MM.1S (cell line): ENCODE results near the gene BRK1.

Experiments used
- DNase-seq: peaks from one replicate; pipeline ENCODE4 v3.0.0-alpha.2; 2015
- H2AFZ ChIP-seq: fragments of 300-600 bp; sonication (generic); 2 replicates; pipeline ENCODE4 v1.6.0; 2016; ENCODE audit warnings: antibody characterized with exemption, low read length
- H3F3A ChIP-seq: fragments of 300-600 bp; sonication (generic); 2 replicates; pipeline ENCODE4 v1.6.1; 2016; ENCODE audit warnings: mild to moderate bottlenecking, antibody characterized with exemption, low read length, moderate library complexity, mixed read lengths; ENCODE audit not compliant: insufficient read depth
- H3K27ac ChIP-seq: fragments of 300-600 bp; sonication (generic); 2 replicates; pipeline ENCODE4 v1.5.1; 2016; ENCODE audit warnings: mild to moderate bottlenecking, low read length
- H3K27me3 ChIP-seq: fragments of 300-600 bp; sonication (generic); replicated peaks from 2 replicates; pipeline ENCODE4 v1.6.0; 2016; ENCODE audit warnings: low read length; ENCODE audit not compliant: insufficient read depth
- H3K36me3 ChIP-seq: fragments of 300-600 bp; sonication (generic); replicated peaks from 2 replicates; pipeline ENCODE4 v1.6.1; 2016; ENCODE audit warnings: mild to moderate bottlenecking, low read length, mixed read lengths; ENCODE audit not compliant: insufficient read depth
- H3K4me1 ChIP-seq: fragments of 300-600 bp; sonication (generic); 2 replicates; pipeline ENCODE4 v1.6.1; 2016; ENCODE audit warnings: low read length, mixed read lengths
- H3K4me2 ChIP-seq: fragments of 300-600 bp; sonication (generic); 2 replicates; pipeline ENCODE4 v1.6.0; 2016; ENCODE audit warnings: low read depth, low read length
- H3K4me3 ChIP-seq: fragments of 300-600 bp; sonication (generic); 2 replicates; pipeline ENCODE4 v1.5.1; 2016; ENCODE audit warnings: low read length, mixed read lengths
- H3K79me2 ChIP-seq: fragments of 300-600 bp; sonication (generic); 2 replicates; pipeline ENCODE4 v1.6.1; 2016; ENCODE audit warnings: mixed run types, low read length, mixed read lengths
- H3K9ac ChIP-seq: fragments of 300-600 bp; sonication (generic); 2 replicates; pipeline ENCODE4 v1.6.1; 2016; ENCODE audit warnings: low read length, mixed read lengths
- H3K9me2 ChIP-seq: fragments of 300-600 bp; sonication (generic); replicated peaks from 2 replicates; pipeline ENCODE4 v1.6.1; 2016; ENCODE audit warnings: mild to moderate bottlenecking, low read length, mixed read lengths; ENCODE audit not compliant: insufficient read depth
- H3K9me3 ChIP-seq: fragments of 300-600 bp; sonication (generic); replicated peaks from 2 replicates; pipeline ENCODE4 v1.6.1; 2016; ENCODE audit warnings: mild to moderate bottlenecking, low read length, mixed read lengths; ENCODE audit not compliant: insufficient read depth
- H4K20me1 ChIP-seq: fragments of 300-600 bp; sonication (generic); 2 replicates; pipeline ENCODE4 v1.6.1; 2016; ENCODE audit warnings: mild to moderate bottlenecking, low read length, moderate library complexity, mixed read lengths; ENCODE audit not compliant: insufficient read depth
- CTCF ChIP-seq: fragments of 300-600 bp; sonication (generic); IDR thresholded peaks from 2 replicates; pipeline ENCODE4 v1.5.1; 2016; ENCODE audit warnings: antibody characterized with exemption, low read length, mixed read lengths
- EZH2 ChIP-seq: fragments of 300-600 bp; sonication (generic); optimal IDR thresholded peaks from 2 replicates; pipeline ENCODE3; 2017; ENCODE audit warnings: low read depth, mild to moderate bottlenecking, antibody characterized with exemption, low read length, mixed read lengths
- EZH2phosphoT487 ChIP-seq: fragments of 300-600 bp; sonication (generic); IDR thresholded peaks from 2 replicates; pipeline ENCODE4 v1.6.1; 2018; ENCODE audit warnings: antibody characterized with exemption, low read length

BRK1 gene

GRCh38 chr3:10136426-10137005, 21.0 kb downstream of the BRK1 start:
- Histone ChIP-seq H3F3A (no peaks in the 10 kb centered on the region), H3K27ac (no peak overlapping the region), H4K20me1 (no peaks in the 10 kb centered on the region), H3K4me3 (no peak overlapping the region), H3K9me2 (no peaks in the 10 kb centered on the region), H3K79me2 (no peaks in the 10 kb centered on the region), H3K27me3 (no peaks in the 10 kb centered on the region), H3K4me1 (no peaks in the 10 kb centered on the region), H2AFZ (no peak overlapping the region), H3K9me3 (no peaks in the 10 kb centered on the region), H3K4me2 (no peak overlapping the region), H3K36me3 (no peaks in the 10 kb centered on the region), H3K9ac (no peak overlapping the region)
- no peak for DNase-seq
- no peak for TF ChIP-seq EZH2phosphoT487
- no peak for TF ChIP-seq CTCF
- TF ChIP-seq EZH2, result no peak

- no peak for DNase-seq
- no peaks in the 10 kb centered on the region for H3K36me3 ChIP-seq
- no peak overlapping the region for H3K4me2 ChIP-seq
- H3K4me1 ChIP-seq, result no peaks in the 10 kb centered on the region
- TF ChIP-seq EZH2phosphoT487, result no peak
- TF ChIP-seq EZH2, result no peak
- no peak for TF ChIP-seq CTCF
- H2AFZ ChIP-seq, result no peak overlapping the region
- no peak overlapping the region for H3K9ac ChIP-seq
- no peak overlapping the region for H3K4me3 ChIP-seq
- H3K9me3 ChIP-seq, result no peaks in the 10 kb centered on the region
- H3K79me2 ChIP-seq, result peaks cover 3% of the 10 kb centered on the region
- H3K27me3 ChIP-seq, result no peaks in the 10 kb centered on the region
- H3F3A ChIP-seq, result no peaks in the 10 kb centered on the region
- no peak overlapping the region for H3K27ac ChIP-seq
- no peaks in the 10 kb centered on the region for H3K9me2 ChIP-seq
- no peaks in the 10 kb centered on the region for H4K20me1 ChIP-seq
Observed at GRCh38 chr3:10137178-10137577, 21.7 kb downstream of the BRK1 start.

- Histone ChIP-seq H3F3A (no peaks in the 10 kb centered on the region), H3K4me3 (peak overlapping the region; percentile 74), H3K4me2 (peak overlapping the region; percentile 80; the same call in 1 of the 2 replicates), H3K4me1 (peaks cover 11% of the 10 kb centered on the region; the same call in 1 of the 2 replicates), H3K27me3 (no peaks in the 10 kb centered on the region), H3K9me2 (no peaks in the 10 kb centered on the region), H3K9me3 (no peaks in the 10 kb centered on the region), H2AFZ (peak overlapping the region; percentile 77), H3K9ac (peak overlapping the region; percentile 74; the same call in 1 of the 2 replicates), H3K36me3 (no peaks in the 10 kb centered on the region), H3K27ac (no peak overlapping the region), H3K79me2 (peaks cover 41% of the 10 kb centered on the region), H4K20me1 (no peaks in the 10 kb centered on the region)
- TF ChIP-seq EZH2phosphoT487, result no peak
- no peak for TF ChIP-seq EZH2
- no peak for TF ChIP-seq CTCF
- DNase-seq, result no peak
Observed at GRCh38 chr3:10140996-10141546, 25.6 kb downstream of the BRK1 start.
